ENCODE results near the gene USP3.

Gene USP3

DNA sequence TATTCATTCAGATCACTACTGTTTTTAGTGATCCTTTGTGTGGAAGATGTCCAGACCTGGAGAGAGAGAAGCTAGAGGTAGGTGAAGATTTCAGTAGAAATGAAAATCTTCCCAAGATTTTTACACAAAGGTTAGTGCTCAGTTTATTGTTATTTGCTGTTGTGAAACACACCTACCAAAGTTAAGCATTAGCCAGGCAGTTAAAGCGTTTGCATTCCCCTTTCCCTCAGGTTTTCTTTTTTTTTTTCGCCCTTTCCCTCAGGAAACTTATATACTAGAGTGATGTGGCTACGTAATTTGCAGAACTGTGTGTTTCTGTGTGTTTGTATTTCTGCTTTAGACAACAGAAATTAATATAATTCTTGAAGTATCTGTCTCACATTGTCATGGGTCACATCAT is 34.5 kb downstream of the USP3 start:
- Histone ChIP-seq H4K20me1 (ENCODE audit: low read depth, low read length) (no peaks in the 10 kb centered on the region), H3K27me3 (ENCODE audit: low read length) (no peaks in the 10 kb centered on the region), H3F3A (ENCODE audit: insufficient read depth) (0 out of 2 replicates have a peak, but pooled peaks cover 14% of the 10 kb centered on the region), H3K9ac (ENCODE audit: low read length) (no peak overlapping the region), H3K4me2 (ENCODE audit: low read depth, low read length, poor library complexity, severe bottlenecking) (no peak overlapping the region), H3K36me3 (ENCODE audit: low read length) (0 out of 2 replicates have a peak, but pooled peaks cover 5% of the 10 kb centered on the region), H3K79me2 (ENCODE audit: insufficient read depth, low read length) (no peaks in the 10 kb centered on the region), H2AFZ (ENCODE audit: low read depth, low read length, severe bottlenecking) (no peak overlapping the region), H3K9me3 (ENCODE audit: insufficient read depth, low read length) (no peaks in the 10 kb centered on the region), H3K4me3 (ENCODE audit: insufficient read depth, low read length, poor library complexity, severe bottlenecking) (no peak overlapping the region), H3K27ac (ENCODE audit: low read depth, low read length) (no peak overlapping the region), H3K9me2 (replicated peaks; ENCODE audit: insufficient read depth, low read length) (no peaks in the 10 kb centered on the region)
- TF ChIP-seq EZH2phosphoT487 (conservative IDR thresholded peaks at IDR 0.05; ENCODE audit: low read length): no peak
- TF ChIP-seq, protein P1, sequence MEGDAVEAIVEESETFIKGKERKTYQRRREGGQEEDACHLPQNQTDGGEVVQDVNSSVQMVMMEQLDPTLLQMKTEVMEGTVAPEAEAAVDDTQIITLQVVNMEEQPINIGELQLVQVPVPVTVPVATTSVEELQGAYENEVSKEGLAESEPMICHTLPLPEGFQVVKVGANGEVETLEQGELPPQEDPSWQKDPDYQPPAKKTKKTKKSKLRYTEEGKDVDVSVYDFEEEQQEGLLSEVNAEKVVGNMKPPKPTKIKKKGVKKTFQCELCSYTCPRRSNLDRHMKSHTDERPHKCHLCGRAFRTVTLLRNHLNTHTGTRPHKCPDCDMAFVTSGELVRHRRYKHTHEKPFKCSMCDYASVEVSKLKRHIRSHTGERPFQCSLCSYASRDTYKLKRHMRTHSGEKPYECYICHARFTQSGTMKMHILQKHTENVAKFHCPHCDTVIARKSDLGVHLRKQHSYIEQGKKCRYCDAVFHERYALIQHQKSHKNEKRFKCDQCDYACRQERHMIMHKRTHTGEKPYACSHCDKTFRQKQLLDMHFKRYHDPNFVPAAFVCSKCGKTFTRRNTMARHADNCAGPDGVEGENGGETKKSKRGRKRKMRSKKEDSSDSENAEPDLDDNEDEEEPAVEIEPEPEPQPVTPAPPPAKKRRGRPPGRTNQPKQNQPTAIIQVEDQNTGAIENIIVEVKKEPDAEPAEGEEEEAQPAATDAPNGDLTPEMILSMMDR (IDR thresholded peaks at IDR 0.05; ENCODE audit: insufficient read depth, low read length, poor library complexity, severe bottlenecking): no peak

DNA sequence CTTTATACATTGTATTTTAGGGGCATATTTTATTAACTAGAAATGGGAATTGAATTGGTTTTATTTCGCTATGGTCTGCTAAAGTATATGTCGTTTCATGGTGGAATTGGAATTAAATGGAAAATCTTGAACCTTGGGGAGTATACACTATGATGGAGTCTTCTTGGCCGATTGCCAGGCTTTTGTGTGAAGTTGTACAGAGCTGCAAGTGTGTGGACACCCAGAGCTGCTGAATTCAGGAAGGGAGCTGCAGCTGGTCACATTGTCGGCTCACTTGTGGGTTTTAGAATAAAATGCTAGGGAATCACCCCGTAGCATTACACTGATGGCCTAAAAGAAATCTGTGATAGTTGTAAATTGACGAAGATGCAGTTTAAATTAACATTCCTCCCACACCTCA is 35.1 kb downstream of the USP3 start:
- Histone ChIP-seq H3K9me3 (ENCODE audit: insufficient read depth, low read length) (no peaks in the 10 kb centered on the region), H3K9ac (ENCODE audit: low read length) (no peak overlapping the region), H3K9me2 (replicated peaks; ENCODE audit: insufficient read depth, low read length) (no peaks in the 10 kb centered on the region), H2AFZ (ENCODE audit: low read depth, low read length, severe bottlenecking) (no peak overlapping the region), H3K27me3 (ENCODE audit: low read length) (no peaks in the 10 kb centered on the region), H3K4me3 (ENCODE audit: insufficient read depth, low read length, poor library complexity, severe bottlenecking) (no peak overlapping the region), H3K36me3 (ENCODE audit: low read length) (0 out of 2 replicates have a peak, but pooled peaks cover 5% of the 10 kb centered on the region), H3F3A (ENCODE audit: insufficient read depth) (0 out of 2 replicates have a peak, but pooled peaks cover 14% of the 10 kb centered on the region), H3K79me2 (ENCODE audit: insufficient read depth, low read length) (no peaks in the 10 kb centered on the region), H4K20me1 (ENCODE audit: low read depth, low read length) (no peaks in the 10 kb centered on the region), H3K27ac (ENCODE audit: low read depth, low read length) (no peak overlapping the region), H3K4me2 (ENCODE audit: low read depth, low read length, poor library complexity, severe bottlenecking) (no peak overlapping the region)
- TF ChIP-seq, protein P1 (IDR thresholded peaks at IDR 0.05; ENCODE audit: insufficient read depth, low read length, poor library complexity, severe bottlenecking): no peak
- no peak for TF ChIP-seq EZH2phosphoT487 (conservative IDR thresholded peaks at IDR 0.05; ENCODE audit: low read length)

DNA sequence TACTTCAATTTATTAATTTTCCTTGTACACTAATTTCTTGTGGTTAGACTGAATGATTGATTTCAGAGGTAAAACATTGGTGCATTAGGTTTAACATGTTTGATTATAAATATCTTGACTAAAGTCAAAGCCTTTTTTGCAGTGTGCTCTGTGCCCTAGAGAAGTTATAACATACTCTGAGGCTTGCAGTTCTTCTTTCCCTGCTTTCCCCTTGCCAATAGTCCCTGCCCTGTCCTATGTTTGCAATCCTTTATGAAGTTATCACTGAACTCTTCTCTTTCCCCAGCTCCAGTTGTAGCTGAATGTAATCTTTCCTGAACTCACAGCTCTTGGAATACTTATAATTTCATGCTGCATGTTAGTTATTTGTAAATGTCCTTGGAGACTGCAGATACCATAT is 35.6 kb downstream of the USP3 start:
- Histone ChIP-seq H3K9me3 (ENCODE audit: insufficient read depth, low read length) (no peaks in the 10 kb centered on the region), H3F3A (ENCODE audit: insufficient read depth) (0 out of 2 replicates have a peak, but pooled peaks cover 14% of the 10 kb centered on the region), H3K4me3 (ENCODE audit: insufficient read depth, low read length, poor library complexity, severe bottlenecking) (no peak overlapping the region), H3K36me3 (ENCODE audit: low read length) (0 out of 2 replicates have a peak, but pooled peaks cover 5% of the 10 kb centered on the region), H3K79me2 (ENCODE audit: insufficient read depth, low read length) (no peaks in the 10 kb centered on the region), H2AFZ (ENCODE audit: low read depth, low read length, severe bottlenecking) (no peak overlapping the region), H3K9ac (ENCODE audit: low read length) (no peak overlapping the region), H4K20me1 (ENCODE audit: low read depth, low read length) (no peaks in the 10 kb centered on the region), H3K9me2 (replicated peaks; ENCODE audit: insufficient read depth, low read length) (no peaks in the 10 kb centered on the region), H3K27ac (ENCODE audit: low read depth, low read length) (no peak overlapping the region), H3K27me3 (ENCODE audit: low read length) (no peaks in the 10 kb centered on the region), H3K4me2 (ENCODE audit: low read depth, low read length, poor library complexity, severe bottlenecking) (no peak overlapping the region)
- no peak for TF ChIP-seq EZH2phosphoT487 (conservative IDR thresholded peaks at IDR 0.05; ENCODE audit: low read length)
- TF ChIP-seq, protein P1 (IDR thresholded peaks at IDR 0.05; ENCODE audit: insufficient read depth, low read length, poor library complexity, severe bottlenecking): no peak
